Adrenal gland (tissue), 12 donors: Measurements from ENCODE around the gene VWF. TPM values are rescaled to one million over a fixed set of nuclear protein-coding genes. Genes with fewer than 3 reads are reported as not detected.

Experiments
- DNase-seq, 7 donors: peaks; one replicate each; pipeline ENCODE4 v3.0.0-alpha.2; 2019 to 2020
- H3K27ac ChIP-seq, 5 donors: fragments of 200-600 bp; sonication (generic) in 4 of 5; 1 replicate in 3 of 5; 2 replicates in 2 of 5; pipeline versions ENCODE4 v1.5.1 to v1.8.0; 2016 to 2020; ENCODE audit warnings: mild to moderate bottlenecking in 1 of 5
- H3K27me3 ChIP-seq: fragments of 200-600 bp; 2 replicates; pipeline ENCODE4 v1.8.0; 2021
- H3K36me3 ChIP-seq, 2 donors: fragments of 200-600 bp; replicated peaks in 1 of 2; 1 replicate in 1 of 2; 2 replicates in 1 of 2; pipeline versions ENCODE4 v1.5.1 to v1.8.0; 2018 to 2022
- H3K4me1 ChIP-seq, 2 donors: fragments of 200-600 bp; replicated peaks in 1 of 2; 1 replicate in 1 of 2; 2 replicates in 1 of 2; pipeline versions ENCODE4 v1.5.1 to v1.8.0; 2018 to 2021
- H3K4me3 ChIP-seq, 4 donors: fragments of 200-600 bp; sonication (generic) in 3 of 4; one replicate each; pipeline ENCODE4 v1.5.1; 2016 to 2018
- H3K9me3 ChIP-seq, 3 donors: fragments of 200-600 bp; sonication (generic) in 1 of 3; replicated peaks in 1 of 3; 1 replicate in 2 of 3; 2 replicates in 1 of 3; pipeline versions ENCODE4 v1.5.1 to v1.8.0; 2016 to 2021
- CTCF ChIP-seq, 6 experiments: fragments of 450-650 bp in 4 of 6; fragments of 200-600 bp in 2 of 6; sonication (generic) in 1 of 6; IDR thresholded peaks; 1 replicate in 5 of 6; 2 replicates in 1 of 6; pipeline versions ENCODE4 v1.5.1 to v1.8.0; 2016 to 2021; ENCODE audit warnings: antibody characterized with exemption in 6 of 6, mild to moderate bottlenecking in 2 of 6, moderate library complexity in 1 of 6
- POLR2A ChIP-seq, 2 donors: fragments of 450-650 bp; IDR thresholded peaks; one replicate each; pipeline ENCODE4 v1.6.1; 2017; ENCODE audit warnings: antibody characterized with exemption in 2 of 2, mild to moderate bottlenecking in 2 of 2, moderate library complexity in 1 of 2
- WGBS, 4 donors: extraction: QIAGEN DNeasy Blood & Tissue Kit in 2 of 4; methylation state at CpG; one replicate each; pipeline versions ENCODE4 v1.1.5 to v1.1.7; 2013 to 2017; 5-methylcytosine and 5-hydroxymethylcytosine counted together
- intact Hi-C, 2 donors: fragments of 100-400 bp; cut with DNase I; formaldehyde crosslinking; loops; one replicate each; pipeline versions ENCODE4 v1.14.1 to v1.15.0; 2022 to 2023
- polyA plus RNA-seq, 3 donors: library from polyadenylated mRNA; stranded (reverse); fragments of 200-250 nt in 2 of 3; fragments of 350-450 nt in 1 of 3; fragmentation: Illumina TruSeq in 1 of 3; extraction: RNeasy Lipid Tissue Mini Kit (QIAGEN cat#74804) in 1 of 3; gene quantifications; one replicate each; pipeline ENCODE4 v1.2.3, GENCODE V29; 2013 to 2014
- total RNA-seq, 9 donors: library from RNA; depleted of rRNA in 4 of 9; stranded (reverse); fragments of >200 nt in 4 of 9; fragments of 120-200 nt in 1 of 9; fragmentation: NEBNext Ultra II Directional in 1 of 9; extraction: Animal tissue kit (Norgen Biotek cat#: 25700) in 1 of 9; gene quantifications; one replicate each; pipeline versions ENCODE4 v1.1.0 to v1.2.4, GENCODE V29; 2013 to 2023
- donor health status: healthy with polysubstance abuse.
- donor health status: Bipolar disorder and iron deficiency.
- donor health status: DM: yes; HTN: yes; CAD: no.
- donor health status: DM: no; HTN: no; CAD: no.
- donor health status: DM: no; HTN: no; CAD: no.
- donor health status: DM: yes; HTN: yes; CAD: no.

VWF gene
- total and polyA plus RNA-seq, 12 donors: 2.0 to 60.1 (median 36.2) TPM

- no peak for DNase-seq
- Histone ChIP-seq H3K36me3 (no peaks in the 10 kb centered on the region), H3K27me3 (no peaks in the 10 kb centered on the region), H3K27ac (no peak overlapping the region), H3K9me3 (no peaks in the 10 kb centered on the region), H3K4me1 (no peaks in the 10 kb centered on the region), H3K4me3 (no peak overlapping the region)
- TF ChIP-seq POLR2A (IDR thresholded peaks at IDR 0.05) (no peak), CTCF (IDR thresholded peaks at IDR 0.05) (no peak)
- WGBS, 4 donors: 71 to 80% (median 75%) methylated on average over 9 of the region's 9 CpGs
- intact Hi-C loops: no loop called here
Measured at GRCh38 chr12:6118891-6119568, 5.4 kb downstream of the VWF start.

DNA sequence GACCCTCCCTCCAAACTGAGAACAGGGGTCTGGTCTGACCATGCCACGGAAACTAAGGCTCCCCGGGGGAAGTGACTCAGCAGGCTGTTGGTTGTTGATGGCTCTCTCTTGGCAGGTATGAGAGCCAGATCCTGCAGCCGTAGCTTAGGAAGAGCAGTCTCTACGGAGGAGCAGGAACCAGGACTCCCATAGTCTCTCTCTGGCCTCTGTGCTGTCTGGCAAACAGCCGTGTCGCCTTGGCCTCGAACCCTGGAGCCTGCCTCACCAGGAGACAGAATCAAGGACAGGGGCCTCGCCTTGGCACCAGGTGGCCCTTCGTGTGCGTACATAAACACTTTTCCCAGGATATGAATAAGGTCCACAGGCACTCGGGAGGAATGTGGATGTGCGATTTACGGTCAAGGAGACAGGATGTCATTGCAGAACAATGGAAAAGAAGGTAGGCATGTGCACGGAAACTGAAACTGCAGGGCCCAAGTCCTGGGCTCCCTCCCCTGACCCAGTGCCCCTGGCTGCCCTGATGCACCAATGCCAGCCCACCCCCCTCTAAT is 7.9 kb downstream of the VWF start:
- Histone ChIP-seq H3K4me1 (no peaks in the 10 kb centered on the region), H3K36me3 (no peaks in the 10 kb centered on the region), H3K4me3 (no peak overlapping the region), H3K9me3 (no peaks in the 10 kb centered on the region), H3K27me3 (no peaks in the 10 kb centered on the region), H3K27ac (peak overlapping the region in 1 of 5 donors; percentile 70)
- TF ChIP-seq POLR2A (IDR thresholded peaks at IDR 0.05) (no peak), CTCF (IDR thresholded peaks at IDR 0.05) (no peak)
- 56 to 66% (median 63%) methylated on average over 11 to 14 of the region's 14 CpGs for WGBS, 4 donors
- DNase-seq: peak in 6 of 7 donors; percentile 22 to 69 (median 36)
- intact Hi-C loops: no loop called here

DNA sequence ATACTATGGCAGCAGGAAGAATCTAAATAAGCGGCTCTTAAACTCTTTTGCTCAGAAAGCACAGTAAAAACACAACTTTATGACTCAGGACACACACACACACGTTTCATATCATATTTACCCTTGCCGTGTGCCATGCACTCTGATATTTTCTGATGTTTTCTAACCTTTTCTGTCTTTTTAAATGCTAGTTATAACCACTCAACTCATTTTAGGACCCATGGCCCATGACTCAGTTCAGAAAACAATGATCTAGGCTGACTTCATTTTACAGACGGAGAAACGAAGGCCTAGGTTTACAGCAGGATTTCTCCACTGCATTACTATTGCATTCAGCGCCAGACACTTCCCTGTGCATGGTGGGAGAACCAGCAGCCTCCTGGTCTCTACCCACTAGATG is 9.1 kb downstream of the VWF start:
- TF ChIP-seq CTCF (IDR thresholded peaks at IDR 0.05) (no peak), POLR2A (IDR thresholded peaks at IDR 0.05) (no peak)
- no peaks in the 10 kb centered on the region for H3K4me1 ChIP-seq

DNA sequence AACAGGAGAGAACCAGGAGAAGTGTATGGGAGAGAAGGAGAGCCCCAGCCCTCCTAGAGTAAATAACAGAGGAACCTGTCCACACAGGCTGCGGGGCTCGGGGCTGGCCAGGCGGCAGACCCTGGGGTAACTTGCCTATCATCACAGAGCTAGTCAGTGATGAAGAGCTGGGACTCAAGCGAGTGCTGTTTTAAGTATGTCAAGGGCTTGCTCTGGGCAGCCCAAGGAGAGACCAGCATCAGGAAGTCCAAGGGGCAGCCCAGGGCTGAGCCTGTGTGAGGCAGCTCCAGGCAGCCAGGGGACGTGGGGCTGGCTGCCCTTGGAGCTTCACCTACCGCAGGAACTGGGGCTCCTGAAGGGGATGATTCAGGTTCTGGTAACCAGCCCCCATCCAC is 10.0 kb downstream of the VWF start:
- Histone ChIP-seq H3K36me3 (no peaks in the 10 kb centered on the region), H3K4me1 (no peaks in the 10 kb centered on the region), H3K27ac (no peak overlapping the region), H3K4me3 (no peak overlapping the region), H3K27me3 (no peaks in the 10 kb centered on the region), H3K9me3 (no peaks in the 10 kb centered on the region)
- peak in 1 of 7 donors; percentile 1 for DNase-seq
- TF ChIP-seq CTCF (IDR thresholded peaks at IDR 0.05) (no peak), POLR2A (IDR thresholded peaks at IDR 0.05) (no peak)
- intact Hi-C loops: no loop called here
- 71 to 77% (median 75%) methylated on average over 6 of the region's 6 CpGs for WGBS, 4 donors

More for the DNA sequence above, 9.1 kb downstream of the VWF start:
- no peaks in the 10 kb centered on the region for H3K9me3 ChIP-seq
- H3K27me3 ChIP-seq: no peaks in the 10 kb centered on the region
- no peaks in the 10 kb centered on the region for H3K36me3 ChIP-seq
- H3K4me3 ChIP-seq: no peak overlapping the region
- intact Hi-C loops: no loop called here
- no peak overlapping the region for H3K27ac ChIP-seq
- no peak for DNase-seq
- WGBS, 4 donors: 90 to 95% (median 93%) methylated on average over 6 of the region's 6 CpGs
